Fibroblast of skin of left biceps (primary cell): ENCODE data around the gene IGFBP7.

Experiments
- DNase-seq, 2 experiments: peaks; one replicate each; pipeline ENCODE4 v3.0.0-alpha.2; 2013; ENCODE audit warnings: low read depth in 2 of 2

Gene IGFBP7

DNA sequence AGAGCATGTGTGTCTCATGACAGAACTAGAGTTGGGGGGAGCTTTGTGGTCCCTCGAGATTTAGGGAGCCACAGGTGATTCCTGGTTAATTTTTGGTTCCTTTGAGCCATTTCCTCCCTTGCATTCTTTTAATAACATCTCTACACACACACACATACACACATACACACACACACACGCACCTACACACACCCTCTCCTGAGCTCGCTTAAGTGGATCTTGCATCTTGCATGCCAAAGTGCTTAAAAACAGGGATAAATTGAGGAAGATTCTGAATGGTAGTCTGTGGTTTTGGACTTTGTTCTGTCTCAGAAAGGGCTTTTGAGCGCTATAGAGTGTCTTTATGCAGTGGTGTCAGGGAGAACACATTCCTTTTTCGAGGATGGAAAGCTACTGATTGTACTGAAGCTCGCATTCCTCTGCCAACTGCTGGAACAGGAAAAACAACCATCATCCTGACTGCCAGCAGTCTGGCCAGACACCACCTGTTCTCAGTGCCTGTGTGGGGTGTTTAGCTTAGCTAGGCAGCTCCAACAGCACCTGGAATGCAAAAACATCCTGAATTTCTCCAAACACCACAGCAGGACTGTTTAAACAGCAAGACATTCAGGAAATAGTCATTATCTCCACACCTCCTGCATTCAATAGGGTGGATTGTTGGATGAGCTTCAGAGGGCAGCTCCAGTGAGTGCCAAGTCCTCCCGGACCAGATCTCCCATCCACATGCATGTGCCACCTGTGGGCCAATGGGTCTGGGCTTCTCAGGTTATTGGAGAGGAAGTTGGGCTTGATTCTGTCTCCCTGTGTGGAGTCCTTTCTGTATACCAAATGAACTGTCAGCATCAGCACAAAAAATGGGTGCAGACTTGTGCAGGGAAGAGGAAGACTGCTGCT lies 21.9 kb upstream of the IGFBP7 start:
- no peak for DNase-seq

DNA sequence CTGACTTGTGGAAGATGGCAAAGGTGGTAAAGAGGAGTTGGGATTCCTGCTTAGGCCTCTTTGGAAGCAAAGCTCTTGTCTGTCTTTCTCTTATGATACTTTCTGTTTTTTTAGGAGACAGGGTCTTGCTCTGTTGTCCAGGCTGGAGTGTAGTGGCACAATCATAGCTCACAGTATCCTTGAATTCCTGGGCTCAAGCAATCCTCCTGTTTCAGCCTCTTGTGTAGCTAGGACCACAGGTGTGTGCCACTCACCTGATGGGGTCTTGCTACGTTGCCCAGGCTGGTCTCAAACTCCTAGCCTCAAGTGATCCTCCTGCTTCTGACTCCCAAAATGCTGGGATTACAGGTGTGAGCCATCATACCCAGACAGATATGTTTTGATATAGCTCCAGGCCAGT lies 19.3 kb upstream of the IGFBP7 start:
- no peak for DNase-seq

DNA sequence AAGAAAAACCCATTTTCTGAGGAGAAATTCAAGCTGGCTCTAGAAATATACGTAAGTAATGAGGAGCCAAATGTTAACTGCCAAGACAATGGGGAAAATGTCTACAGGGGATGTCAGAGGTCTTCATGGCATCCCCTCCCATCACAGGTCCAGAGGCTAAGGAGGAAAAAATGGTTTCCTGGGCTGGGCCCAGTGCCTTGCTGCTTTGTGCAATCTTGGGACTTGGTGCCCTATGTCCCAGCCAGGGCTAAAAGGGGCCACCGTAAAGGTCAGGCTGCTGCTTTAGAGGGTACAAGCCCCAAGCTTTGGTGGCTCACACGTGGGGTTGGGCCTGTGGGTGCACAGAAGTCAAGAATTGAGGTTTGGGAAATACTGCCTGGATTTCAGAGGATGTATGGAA lies 17.2 kb upstream of the IGFBP7 start:
- no peak for DNase-seq

DNA sequence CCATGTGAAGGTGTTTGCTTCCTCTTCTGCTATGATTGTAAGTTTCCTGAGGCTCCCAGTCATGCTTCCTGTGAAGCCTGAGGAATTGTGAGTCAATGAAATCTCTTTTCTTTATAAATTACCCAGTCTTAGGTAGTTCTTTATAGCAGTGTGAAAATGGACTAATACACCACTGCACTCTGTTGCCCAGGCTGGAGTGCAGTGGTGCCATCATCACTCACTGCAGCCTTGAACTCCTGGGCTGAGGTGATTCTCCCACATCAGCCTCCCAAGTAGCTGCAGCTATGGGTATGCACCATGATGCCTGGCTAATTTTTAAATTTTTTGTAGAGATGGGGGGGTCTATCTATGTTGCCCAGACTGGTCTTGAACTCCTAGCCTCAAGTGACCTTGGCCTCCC lies 15.8 kb upstream of the IGFBP7 start:
- no peak for DNase-seq

DNA sequence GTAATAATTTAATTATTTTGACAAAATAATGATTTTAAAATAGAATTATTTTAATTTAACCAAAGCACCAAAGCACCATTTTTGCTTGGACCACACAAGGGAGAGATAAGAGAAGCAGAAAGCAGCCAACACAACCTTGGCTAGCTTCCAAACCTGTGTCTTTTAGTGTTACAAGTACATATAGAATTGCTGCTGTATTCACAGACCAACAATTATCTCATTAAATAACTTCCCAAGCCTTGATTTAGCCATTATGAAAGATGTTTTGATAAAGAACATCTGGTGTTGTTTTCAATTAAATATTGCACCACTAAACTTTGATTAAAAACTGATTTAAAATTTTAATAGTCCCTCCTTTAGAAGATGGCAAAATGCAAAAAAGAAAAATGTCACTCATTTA lies 14.0 kb upstream of the IGFBP7 start:
- DNase-seq = no peak

DNA sequence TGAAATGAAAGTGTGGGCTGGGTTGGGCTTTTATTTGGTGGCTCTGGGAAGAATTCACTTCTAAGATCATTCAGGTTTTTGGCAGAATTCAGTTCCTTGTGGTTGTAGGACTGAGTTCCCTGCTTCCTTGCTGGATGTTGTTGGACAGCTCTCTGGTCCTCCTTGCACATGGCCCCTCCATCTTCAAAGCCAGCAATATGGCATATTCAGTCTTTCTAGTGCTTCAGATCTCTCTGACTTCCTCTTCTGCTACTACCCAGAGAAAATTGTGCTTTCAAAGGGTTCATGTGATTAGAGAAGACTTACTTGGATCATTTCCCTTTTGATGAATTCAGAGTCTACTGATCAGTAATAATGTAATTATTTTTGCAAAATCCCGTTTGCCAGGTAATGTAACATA lies 12.8 kb upstream of the IGFBP7 start:
- DNase-seq = no peak

DNA sequence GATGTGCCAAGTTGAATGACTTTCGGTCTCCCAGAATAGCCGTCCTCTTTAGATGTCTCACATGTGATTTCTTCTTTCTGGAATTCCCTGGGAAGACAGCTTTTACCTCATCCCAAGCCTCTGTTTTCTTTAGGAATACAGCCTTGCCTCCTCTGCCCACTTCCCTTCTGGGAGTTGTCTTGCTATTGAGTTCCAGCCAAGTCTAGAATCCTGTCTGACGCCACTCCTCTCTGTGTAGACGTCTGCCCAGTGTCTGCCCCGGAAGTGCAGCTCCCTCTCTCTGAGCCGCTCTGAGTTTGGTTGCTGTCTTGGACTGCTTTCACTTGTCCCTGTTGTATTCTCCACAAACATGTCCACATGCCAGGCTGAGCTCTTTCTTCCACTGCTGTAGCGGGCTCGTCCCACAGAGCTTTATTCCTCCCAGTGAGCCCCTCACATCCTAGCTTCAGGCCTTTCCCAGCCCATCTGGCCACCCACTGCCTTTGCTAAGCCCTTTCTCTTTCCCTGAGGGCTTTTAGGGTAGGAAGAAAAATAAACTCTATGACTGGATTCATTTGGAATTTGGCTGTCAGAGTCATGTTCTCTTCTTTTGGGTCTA lies 9.0 kb upstream of the IGFBP7 start:
- DNase-seq = no peak

DNA sequence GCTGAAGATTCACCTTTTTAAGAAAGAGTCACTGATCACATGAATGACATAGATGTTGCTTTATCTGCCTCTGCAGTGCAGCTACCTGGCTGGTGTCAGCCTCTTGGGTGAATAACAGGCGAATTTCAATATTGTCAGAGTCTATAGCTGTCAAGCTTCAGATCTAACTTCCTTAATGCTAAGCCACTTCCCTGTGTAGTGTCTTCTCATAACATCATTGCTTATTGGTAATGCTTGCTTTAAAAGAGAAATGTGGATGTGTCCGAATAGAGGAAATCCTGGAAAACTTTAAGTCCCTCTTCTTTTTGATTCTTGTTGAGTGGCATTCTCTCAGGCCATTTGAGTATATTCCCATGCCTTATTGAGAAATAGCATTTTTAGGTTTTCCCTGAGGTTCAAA lies 7.3 kb upstream of the IGFBP7 start:
- DNase-seq = no peak

DNA sequence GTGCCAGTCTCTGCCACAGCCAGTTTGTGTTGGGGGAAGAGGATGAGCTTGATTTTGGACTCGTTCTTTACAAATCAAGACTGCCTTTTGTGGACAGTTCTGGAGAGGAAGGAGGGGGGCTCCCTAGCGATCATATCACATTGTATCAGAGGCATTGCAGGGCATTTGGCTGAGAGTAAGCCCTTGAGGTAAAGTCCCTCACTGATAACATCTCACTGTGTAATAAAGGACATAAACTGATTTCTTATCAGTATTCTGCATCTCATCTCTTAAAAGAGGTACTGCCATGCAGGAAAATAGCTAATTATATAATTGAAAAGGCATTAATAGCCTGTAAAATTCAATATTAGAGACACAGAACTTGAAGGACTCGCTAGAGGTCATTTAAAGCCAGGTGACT lies 6.1 kb upstream of the IGFBP7 start:
- DNase-seq = no peak

DNA sequence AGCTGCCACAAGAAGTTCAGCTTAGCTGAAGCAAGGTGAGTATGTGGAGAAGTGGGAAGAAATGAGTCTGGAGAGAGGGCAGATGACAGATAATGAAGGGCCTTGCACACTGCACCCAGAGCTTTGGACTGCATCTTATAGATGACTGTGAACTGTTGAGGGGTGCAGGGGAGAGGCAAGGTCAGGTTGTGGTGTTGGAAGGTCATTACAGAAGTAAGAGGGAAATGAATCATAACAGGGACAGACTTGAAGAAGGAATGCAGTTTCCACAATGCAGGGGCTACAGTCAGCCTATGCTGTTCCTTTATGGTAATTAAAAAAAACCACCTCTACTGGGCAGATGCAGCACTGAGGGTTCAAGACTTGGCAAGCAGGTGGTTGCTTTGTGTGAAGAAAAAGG lies 4.8 kb upstream of the IGFBP7 start:
- DNase-seq = no peak

DNA sequence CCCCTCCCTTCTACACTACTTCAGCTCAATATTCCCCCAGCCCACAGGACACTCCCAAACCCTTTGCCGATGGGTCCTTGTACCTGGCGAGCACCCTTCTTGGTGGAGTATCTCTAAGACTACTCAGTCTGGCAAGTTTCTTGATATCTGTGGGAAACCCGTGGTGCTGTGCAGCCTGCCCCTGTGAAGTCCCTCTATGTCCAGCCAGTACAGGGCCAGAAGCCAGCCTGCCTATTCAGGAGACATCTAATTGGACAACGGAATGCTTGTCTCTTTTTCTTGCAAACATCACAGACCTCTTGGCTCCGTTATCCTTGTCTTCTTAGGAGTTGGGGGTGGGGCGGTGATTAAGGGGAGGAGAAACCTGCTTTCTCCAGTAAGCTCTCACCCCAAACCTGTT lies 3.7 kb upstream of the IGFBP7 start:
- no peak for DNase-seq

DNA sequence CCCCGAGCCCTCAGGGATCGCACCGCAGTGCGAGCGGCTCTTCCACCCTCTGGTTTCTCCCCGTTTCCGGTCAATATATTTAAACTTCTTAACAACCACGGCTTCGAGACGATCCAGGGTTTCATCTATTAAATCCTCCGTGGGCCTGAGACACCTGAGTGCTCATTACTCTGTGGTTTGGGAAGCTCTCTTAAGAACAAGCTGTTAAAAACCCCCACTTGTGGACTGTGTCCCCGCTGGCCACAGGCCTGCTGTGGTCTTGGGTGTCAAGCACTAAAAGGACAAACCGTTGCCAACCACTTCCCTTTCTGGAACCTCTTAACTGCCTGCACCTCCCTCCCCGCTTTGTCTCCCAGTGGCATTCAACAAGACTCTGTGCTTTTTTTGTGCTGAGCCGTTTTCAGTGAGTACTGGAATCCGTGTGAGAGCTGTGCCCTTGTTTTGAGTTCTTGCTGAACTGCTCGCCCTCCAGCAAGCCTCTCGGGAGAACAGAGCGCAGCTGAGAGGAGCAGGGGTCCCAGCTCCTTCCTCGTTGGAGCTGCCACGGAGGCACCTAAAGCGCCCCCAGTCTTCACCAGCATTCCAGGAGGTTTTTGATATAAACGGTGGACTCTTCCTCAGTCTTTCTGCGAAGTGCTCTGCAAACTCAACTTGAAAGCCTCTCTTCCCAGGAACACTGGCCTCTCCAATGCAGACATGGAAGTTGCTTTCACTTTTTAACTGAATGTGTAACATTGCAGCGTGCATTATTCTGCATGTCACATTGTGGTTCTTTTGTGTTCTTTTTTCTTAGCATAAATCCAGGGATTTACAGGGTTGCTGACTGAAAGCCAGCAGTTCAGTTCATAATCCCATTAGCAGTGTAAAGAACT lies 691 bp upstream of the IGFBP7 start:
- no peak for DNase-seq

DNA sequence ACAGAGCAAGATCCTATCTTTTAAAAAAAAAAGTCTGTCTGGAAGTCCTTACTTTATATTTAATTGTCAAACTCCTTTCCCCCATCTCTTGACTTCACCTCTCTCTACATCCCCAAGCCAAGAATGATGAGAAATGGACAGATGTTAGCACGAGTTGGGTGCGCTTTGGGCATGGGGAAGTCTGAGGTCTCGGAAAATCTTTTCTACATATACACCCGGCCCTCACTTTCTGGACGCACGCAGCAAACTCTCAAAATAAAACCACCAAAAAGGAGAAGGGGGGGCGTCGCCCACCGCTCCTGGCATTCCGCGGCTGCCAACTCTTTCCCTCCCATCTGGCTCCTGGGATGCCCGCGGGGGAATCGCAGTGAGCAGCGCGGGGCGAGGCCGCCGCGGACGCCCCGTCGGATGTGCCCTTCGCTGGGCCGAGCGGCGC lies 756 bp downstream of the IGFBP7 start:
- DNase-seq = no peak

DNA sequence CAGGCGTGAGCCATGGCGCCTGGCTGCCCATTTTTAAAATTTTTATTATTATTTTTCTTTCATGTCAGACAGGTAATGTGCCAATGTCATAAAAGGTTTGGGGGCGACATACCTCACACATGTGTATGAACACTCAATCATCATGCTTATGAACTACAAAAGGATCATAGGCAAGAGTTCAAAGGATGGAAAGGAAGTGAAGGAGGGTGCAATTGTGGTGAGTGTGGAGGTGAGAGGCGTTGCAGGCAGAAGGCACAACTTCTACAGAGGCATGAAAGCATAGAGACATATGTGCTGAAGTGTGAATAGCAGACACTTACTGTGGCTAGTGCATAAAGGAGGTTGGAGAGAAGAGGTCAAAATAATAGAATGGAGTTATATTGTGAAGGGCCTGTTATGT lies 4.0 kb downstream of the IGFBP7 start:
- no peak for DNase-seq

DNA sequence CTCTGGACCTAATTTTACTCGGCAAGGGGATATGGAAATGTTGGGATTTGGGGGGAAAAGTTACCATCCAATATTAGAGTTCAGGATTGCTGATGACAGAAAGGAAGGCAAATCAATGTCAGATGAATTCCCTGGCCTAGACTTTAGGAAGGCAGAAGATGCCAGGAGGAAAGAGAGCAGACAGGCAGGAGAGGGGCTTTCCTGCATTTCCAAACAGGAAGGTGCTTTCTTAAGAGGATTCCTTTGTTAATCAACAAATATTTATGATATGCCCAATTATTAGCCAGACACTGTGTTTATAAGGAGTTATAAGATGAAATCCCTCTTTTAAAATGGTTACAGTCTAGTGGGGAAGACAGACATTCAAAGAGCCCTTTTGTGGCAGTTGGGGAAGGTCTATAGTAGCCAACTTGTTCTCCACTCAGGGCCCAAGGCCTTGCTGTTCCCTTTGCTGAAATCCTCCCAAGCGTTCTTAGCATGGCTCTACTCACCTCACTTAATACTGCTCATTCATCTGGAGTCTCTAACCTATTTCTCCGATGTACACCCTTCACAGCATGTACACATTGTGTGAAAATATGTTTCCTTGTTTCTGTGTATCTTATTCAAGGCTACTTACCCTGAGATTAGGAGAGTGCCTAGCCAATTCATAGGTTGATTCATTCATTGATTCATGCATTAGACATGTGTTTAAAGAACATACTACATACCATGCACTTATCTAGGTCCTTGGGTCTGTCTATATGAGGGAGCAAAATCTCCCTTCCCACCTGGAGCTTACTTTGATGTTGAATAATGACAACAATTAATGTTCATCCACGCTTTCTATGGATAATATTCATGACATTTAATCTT lies 5.3 kb downstream of the IGFBP7 start:
- DNase-seq = no peak

DNA sequence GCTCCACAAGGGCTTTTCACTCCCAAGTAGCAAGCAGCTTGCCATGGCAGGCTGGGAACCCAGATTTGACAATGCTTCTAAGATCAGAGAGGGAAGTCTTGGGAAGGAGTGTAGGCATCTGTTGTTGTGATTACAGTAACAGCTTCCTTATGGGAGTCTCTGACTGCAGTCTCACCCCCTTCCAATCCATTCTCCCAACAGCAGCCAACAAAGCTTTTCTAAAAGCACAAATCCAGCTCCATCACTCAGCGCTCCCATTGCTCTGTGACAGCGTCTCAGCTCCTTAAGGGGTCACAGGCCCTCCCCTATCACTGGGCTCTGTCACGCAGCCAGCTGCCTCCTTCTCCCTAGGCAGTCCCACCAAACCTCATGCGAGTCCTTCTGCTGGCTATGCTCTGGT lies 7.1 kb downstream of the IGFBP7 start:
- DNase-seq = no peak

DNA sequence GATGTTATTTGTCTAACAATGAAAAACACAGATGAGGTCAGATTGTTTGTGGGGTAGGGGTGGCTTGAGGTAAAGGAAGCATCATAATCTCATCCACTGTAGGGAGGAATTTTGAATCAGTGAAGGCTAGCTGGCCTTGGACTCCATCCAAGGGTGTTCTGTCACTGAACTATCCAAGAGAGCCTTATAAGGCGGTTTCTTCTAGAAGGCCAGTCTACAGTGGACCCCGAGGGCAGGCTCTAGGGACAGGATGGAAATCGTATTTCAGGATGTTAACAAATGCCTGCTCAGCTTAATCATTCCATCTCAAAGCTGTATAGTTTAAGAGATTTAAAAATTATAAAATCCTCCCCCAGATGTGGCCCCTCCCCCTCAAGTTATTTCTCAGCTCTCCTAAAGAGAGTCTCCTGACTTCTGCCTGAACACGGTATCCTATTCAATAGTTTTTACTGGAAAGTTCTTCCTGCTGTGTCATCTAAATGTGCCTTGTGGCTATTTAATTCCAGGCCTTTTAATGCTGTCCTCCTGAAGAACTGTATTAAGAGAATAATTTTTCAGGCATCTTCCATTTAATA lies 8.0 kb downstream of the IGFBP7 start:
- DNase-seq = peak in 1 of 2 experiments; percentile 65

DNA sequence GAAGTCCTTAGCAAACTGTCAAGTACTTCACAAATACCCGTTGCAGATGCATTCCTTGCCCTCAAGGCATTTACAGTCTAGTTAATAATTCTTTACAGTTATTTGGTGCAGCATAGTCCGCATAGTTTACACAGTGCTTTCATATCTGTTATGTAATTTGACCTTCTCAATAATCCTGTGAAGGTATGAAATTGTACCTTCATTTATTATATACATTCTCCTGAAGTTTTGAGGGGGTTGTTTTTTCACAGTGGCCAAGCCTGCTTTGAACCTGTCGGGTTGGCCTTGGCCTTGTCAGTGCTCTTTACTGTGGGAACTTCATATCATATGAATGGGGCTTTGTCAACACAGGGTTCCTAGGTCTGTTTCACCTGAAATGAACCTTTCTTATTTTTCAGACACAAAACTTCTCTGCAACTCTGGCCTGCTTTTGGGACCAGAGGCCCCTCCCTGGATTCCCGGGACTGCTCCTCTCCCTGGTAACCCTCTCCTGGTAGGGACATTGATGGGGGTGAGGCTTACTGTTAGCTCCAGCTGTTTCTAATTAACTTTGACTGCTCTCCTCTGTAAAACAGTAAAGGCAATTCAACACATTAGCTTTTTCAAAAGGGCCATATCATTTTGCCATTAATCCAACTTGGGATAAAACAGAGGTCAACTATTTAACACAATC lies 9.1 kb downstream of the IGFBP7 start:
- DNase-seq = no peak

DNA sequence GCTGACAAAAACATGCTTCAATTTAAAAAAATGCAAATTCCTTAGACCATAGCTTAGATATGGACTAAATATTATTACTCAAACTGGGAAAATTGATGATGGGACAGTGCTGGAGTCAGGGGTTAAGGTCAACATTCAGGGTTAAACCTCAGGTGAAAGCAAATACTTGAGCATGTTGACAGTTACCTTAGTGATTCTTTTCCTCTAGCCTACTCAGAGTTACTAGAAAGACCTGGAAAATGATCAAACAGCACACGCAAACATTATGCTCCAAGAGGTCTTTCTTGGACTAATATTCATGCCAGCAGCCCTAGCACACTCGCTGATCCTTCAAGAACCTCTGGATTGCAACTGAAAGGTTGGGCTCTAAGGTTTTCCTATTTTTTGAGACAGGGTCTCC lies 10.8 kb downstream of the IGFBP7 start:
- DNase-seq = no peak

DNA sequence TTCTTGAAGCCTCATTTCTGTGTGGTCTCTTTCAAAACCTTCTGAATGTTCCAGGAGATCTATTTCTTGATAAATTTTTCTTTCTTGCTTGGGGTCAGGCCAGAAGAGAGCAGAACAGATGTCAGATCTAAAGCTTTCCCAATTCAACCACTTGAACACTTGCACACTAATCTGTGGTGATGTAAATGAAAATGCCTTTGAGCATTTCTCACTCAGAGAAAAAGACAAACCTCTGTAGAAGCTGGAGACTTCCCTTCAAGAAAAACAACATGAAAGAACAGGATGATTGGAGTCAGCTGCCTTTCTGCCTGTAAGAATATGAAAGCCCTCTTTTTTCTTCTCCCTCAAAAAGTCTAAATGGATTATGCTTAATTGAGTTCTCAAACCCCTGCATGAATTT lies 11.2 kb downstream of the IGFBP7 start:
- peak; percentile 87 to 90 for DNase-seq

DNA sequence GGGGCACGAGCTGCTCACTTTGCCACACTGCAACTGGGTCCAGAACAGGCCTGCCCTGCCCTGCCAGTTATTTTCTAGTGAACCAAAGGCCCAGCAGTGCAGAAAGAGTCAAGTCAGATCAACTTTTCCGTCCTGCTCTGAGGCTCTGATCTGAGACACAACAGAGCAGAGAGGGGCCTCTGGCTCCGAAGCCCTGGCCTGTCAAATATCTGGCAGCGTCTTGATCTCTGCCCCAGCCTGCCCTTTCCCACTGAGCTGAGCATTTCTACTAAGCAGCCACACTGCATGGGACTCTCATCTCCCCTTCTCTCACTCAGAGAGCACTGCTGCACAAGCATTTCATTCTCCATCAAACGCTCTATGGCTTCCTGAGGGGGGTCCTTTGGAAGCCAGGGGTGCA lies 11.8 kb downstream of the IGFBP7 start:
- DNase-seq = no peak
